Caco-2 (cell line): ENCODE data around the gene NCAM2. TPM values are rescaled to one million over a fixed set of nuclear protein-coding genes. Genes with fewer than 3 reads are reported as not detected.

ENCODE experiments used
- BruUV-seq: library from RNA; stranded (reverse); fragments of 400-500 nt; replicated peaks from 2 replicates; lab custom pipeline; 2021; lab: Mats Ljungman, UMichigan
- CTCF ChIA-PET: fragments of 300-600 bp; sonication (Branson Sonifier 250); formaldehyde crosslinking; loops from one replicate; lab custom pipeline; 2022; ENCODE audit warnings: antibody characterized with exemption; lab: Charles Lee
- POLR2A ChIA-PET: fragments of 300-600 bp; sonication (Branson Sonifier 250); formaldehyde crosslinking; loops from one replicate; lab custom pipeline; 2022; ENCODE audit warnings: antibody characterized with exemption; lab: Charles Lee
- DNase-seq, 2 experiments: peaks; one replicate each; pipeline versions ENCODE4 v3.0.0 to v3.0.0-alpha.2; 2020 to 2022
- H3K27me3 ChIP-seq: replicated peaks from 2 replicates; pipeline ENCODE4 v1.6.0; 2011; ENCODE audit warnings: low read length; ENCODE audit not compliant: control insufficient read depth, insufficient read depth
- H3K36me3 ChIP-seq: 2 replicates; pipeline ENCODE4 v1.5.1; 2011; ENCODE audit warnings: low read length; ENCODE audit not compliant: control insufficient read depth, insufficient read depth
- H3K4me1 ChIP-seq: fragments of 250-450 bp; sonication (Bioruptor Pico); 2 replicates; pipeline ENCODE4 v1.5.1; 2020; ENCODE audit warnings: mild to moderate bottlenecking
- H3K4me3 ChIP-seq: 2 replicates; pipeline ENCODE4 v1.5.1; 2011; ENCODE audit warnings: low read depth, mild to moderate bottlenecking, control low read depth, low read length
- H3K9me3 ChIP-seq: fragments of 250-450 bp; sonication (Bioruptor Pico); 2 replicates; pipeline ENCODE4 v1.5.1; 2020; ENCODE audit warnings: mild to moderate bottlenecking, moderate library complexity
- H3K27ac Mint-ChIP-seq: one replicate; pipeline ENCODE4 v1.8.0; 2022; ENCODE audit warnings: mixed read lengths; ENCODE audit not compliant: unreplicated experiment
- H3K27me3 Mint-ChIP-seq: one replicate; pipeline ENCODE4 v1.8.0; 2022; ENCODE audit warnings: mixed read lengths; ENCODE audit not compliant: insufficient read depth, unreplicated experiment
- H3K36me3 Mint-ChIP-seq: one replicate; pipeline ENCODE4 v1.8.0; 2022; ENCODE audit warnings: mild to moderate bottlenecking, mixed read lengths; ENCODE audit not compliant: insufficient read depth, unreplicated experiment
- H3K4me1 Mint-ChIP-seq: one replicate; pipeline ENCODE4 v1.8.0; 2022; ENCODE audit warnings: low read depth, mixed read lengths; ENCODE audit not compliant: unreplicated experiment
- H3K4me3 Mint-ChIP-seq: one replicate; pipeline ENCODE4 v1.8.0; 2022; ENCODE audit warnings: mild to moderate bottlenecking, moderate library complexity, mixed read lengths; ENCODE audit not compliant: unreplicated experiment
- H3K9me3 Mint-ChIP-seq: one replicate; pipeline ENCODE4 v1.8.0; 2022; ENCODE audit warnings: mixed read lengths; ENCODE audit not compliant: unreplicated experiment
- CTCF ChIP-seq, 2 experiments: fragments of 200-600 bp in 1 of 2; IDR thresholded peaks; 1 replicate in 1 of 2; 2 replicates in 1 of 2; pipeline versions ENCODE4 v1.5.1 to v1.8.0; 2011 to 2022; ENCODE audit warnings: antibody characterized with exemption in 1 of 2, control low read depth in 1 of 2, inconsistent platforms in 1 of 2, low read depth in 1 of 2, low read length in 1 of 2, mild to moderate bottlenecking in 1 of 2, moderate library complexity in 1 of 2; ENCODE audit not compliant: insufficient read depth in 1 of 2, severe bottlenecking in 1 of 2, unreplicated experiment in 1 of 2
- intact Hi-C: fragments of 100-400 bp; cut with micrococcal nuclease; formaldehyde crosslinking; loops from one replicate; pipeline ENCODE4 v1.10.0; 2022; ENCODE audit not compliant: unreplicated experiment
- total RNA-seq: library from RNA; stranded (reverse); gene quantifications from 2 replicates; pipeline ENCODE4 v1.2.3, GENCODE V29; 2022

Gene NCAM2
- total RNA-seq, 1 experiment from 2014 or later: not detected

GRCh38 chr21:21406921-21407320 is 408.7 kb downstream of the NCAM2 start:
- no peak overlapping the region for H3K4me3 Mint-ChIP-seq

GRCh38 chr21:21412096-21412495 is 413.9 kb downstream of the NCAM2 start:
- BruUV-seq: no TSS peak
- Mint-ChIP-seq H3K36me3 (no peaks in the 10 kb centered on the region), H3K4me3 (no peak overlapping the region), H3K27ac (no peak overlapping the region), H3K4me1 (no peaks in the 10 kb centered on the region), H3K9me3 (no peaks in the 10 kb centered on the region), H3K27me3 (no peaks in the 10 kb centered on the region)
- no peak for TF ChIP-seq CTCF (IDR thresholded peaks at IDR 0.05; ENCODE audit: insufficient read depth in 1 of 2, low read depth in 1 of 2, low read length in 1 of 2, severe bottlenecking in 1 of 2, unreplicated experiment in 1 of 2)
- Histone ChIP-seq H3K36me3 (no peaks in the 10 kb centered on the region), H3K4me3 (no peak overlapping the region), H3K9me3 (no peaks in the 10 kb centered on the region), H3K27me3 (no peaks in the 10 kb centered on the region), H3K4me1 (no peaks in the 10 kb centered on the region)
- intact Hi-C loops: no loop called here
- DNase-seq: no peak
- POLR2A ChIA-PET: no interaction called here
- CTCF ChIA-PET: no interaction called here

More at GRCh38 chr21:21406921-21407320, 408.7 kb downstream of the NCAM2 start:
- no peaks in the 10 kb centered on the region for H3K4me1 Mint-ChIP-seq
- H3K27me3 ChIP-seq: no peaks in the 10 kb centered on the region
- intact Hi-C loops: no loop called here
- no peaks in the 10 kb centered on the region for H3K36me3 Mint-ChIP-seq
- H3K4me1 ChIP-seq: no peaks in the 10 kb centered on the region
- ChIA-PET CTCF (no interaction called here), POLR2A (no interaction called here)
- peaks cover 9% of the 10 kb centered on the region for H3K9me3 Mint-ChIP-seq
- H3K4me3 ChIP-seq: no peak overlapping the region
- no peak for TF ChIP-seq CTCF (IDR thresholded peaks at IDR 0.05; ENCODE audit: insufficient read depth in 1 of 2, low read depth in 1 of 2, low read length in 1 of 2, severe bottlenecking in 1 of 2, unreplicated experiment in 1 of 2)
- DNase-seq: no peak
- H3K27ac Mint-ChIP-seq: no peak overlapping the region
- no TSS peak for BruUV-seq
- H3K27me3 Mint-ChIP-seq: no peaks in the 10 kb centered on the region
- H3K9me3 ChIP-seq: no peaks in the 10 kb centered on the region
- no peaks in the 10 kb centered on the region for H3K36me3 ChIP-seq

GRCh38 chr21:21415741-21416140 is 417.5 kb downstream of the NCAM2 start:
- H3K4me3 ChIP-seq: no peak overlapping the region
- no peaks in the 10 kb centered on the region for H3K4me1 ChIP-seq
- Mint-ChIP-seq H3K27me3 (no peaks in the 10 kb centered on the region), H3K4me1 (no peaks in the 10 kb centered on the region), H3K4me3 (no peak overlapping the region), H3K9me3 (no peaks in the 10 kb centered on the region), H3K27ac (no peak overlapping the region), H3K36me3 (no peaks in the 10 kb centered on the region)
- H3K27me3 ChIP-seq: no peaks in the 10 kb centered on the region
- ChIA-PET POLR2A (no interaction called here), CTCF (no interaction called here)
- no TSS peak for BruUV-seq
- no peaks in the 10 kb centered on the region for H3K36me3 ChIP-seq
- TF ChIP-seq CTCF (IDR thresholded peaks at IDR 0.05; ENCODE audit: insufficient read depth in 1 of 2, low read depth in 1 of 2, low read length in 1 of 2, severe bottlenecking in 1 of 2, unreplicated experiment in 1 of 2): no peak
- no peak for DNase-seq
- no peaks in the 10 kb centered on the region for H3K9me3 ChIP-seq
- intact Hi-C loops: no loop called here
